Suppressor macrophage (primary cell): Measurements from ENCODE around the gene ASCC1.
A peak's percentile ranks its signal among the peaks of the same experiment; 100 is the strongest.

Source experiments
- DNase-seq, 4 experiments: peaks; one replicate each; pipeline ENCODE4 v3.0.0-alpha.2; 2020 to 2022

Gene ASCC1

DNA sequence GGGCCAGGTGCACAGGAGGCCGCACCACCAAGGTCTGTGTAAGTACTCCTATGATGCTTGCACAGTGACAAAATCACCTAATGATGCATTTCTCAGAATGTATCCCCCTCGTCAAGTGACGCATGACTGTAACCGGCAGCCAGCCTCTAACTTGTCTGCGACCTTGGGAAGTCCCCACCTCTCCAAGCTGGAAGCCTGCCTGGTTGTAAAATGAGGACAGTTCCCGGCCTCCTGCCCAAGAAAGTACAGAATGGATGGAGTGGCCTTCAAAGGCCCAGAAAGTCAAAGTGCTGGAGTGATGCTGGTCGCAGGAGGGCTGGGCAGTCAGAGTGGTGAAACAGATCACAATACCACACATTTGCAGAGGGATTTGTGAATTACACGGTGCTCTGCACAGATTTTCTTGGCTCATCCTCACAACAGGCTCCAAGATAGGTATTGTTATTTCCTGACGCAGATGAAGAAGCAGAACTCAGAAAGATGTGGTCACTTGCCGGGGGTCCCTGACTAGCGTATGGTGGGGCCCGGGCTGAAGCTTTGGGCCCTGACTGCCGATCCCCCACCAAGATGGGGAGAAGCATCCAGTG, 150.5 kb downstream of the ASCC1 start:
- DNase-seq = no peak

- DNase-seq = no peak
These were observed 152.2 kb downstream of the ASCC1 start for GRCh38 chr10:72063703-72064391.

DNA sequence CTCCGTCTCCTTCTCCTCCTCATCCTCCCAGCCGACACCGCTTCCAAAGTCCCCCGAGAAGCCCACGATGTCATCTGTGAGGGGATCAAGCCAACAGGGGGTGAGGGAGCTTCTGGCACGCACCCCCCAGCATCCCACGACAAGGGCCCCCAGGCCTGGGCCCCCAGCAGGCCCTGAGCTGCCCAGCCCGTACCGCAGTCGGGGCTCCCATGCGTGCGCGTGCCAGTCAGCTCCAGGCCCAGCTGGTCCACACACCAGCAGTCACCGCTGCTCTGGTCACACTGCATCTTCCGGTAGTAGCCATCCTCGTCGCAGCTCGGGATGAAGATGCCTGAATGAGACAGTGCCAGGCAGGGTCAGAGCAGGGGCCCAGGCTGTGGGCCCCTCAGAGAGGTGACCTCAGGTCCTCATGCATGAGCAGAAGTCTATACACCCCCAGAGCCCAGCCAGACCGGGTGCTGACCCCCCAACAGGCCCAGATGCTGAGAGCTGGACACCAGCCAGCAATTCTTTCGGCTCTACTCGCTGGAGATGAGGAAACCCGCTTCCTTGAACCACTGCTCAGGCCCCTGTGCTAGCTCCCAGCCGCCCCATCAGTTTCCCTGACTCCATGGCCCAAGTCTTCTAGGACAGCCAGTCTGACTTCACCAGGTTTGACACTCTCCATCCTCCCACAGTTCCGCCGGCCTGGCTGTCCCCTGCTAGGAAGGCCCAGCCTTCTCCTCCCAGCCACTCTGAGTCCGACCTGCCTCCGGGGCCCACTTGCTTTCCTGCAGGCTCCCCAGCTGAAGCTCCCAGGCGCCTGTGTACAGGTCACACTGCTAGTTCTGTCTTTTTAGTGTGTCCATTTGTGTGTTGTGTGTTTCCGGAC, 153.0 kb downstream of the ASCC1 start:
- no peak for DNase-seq

DNA sequence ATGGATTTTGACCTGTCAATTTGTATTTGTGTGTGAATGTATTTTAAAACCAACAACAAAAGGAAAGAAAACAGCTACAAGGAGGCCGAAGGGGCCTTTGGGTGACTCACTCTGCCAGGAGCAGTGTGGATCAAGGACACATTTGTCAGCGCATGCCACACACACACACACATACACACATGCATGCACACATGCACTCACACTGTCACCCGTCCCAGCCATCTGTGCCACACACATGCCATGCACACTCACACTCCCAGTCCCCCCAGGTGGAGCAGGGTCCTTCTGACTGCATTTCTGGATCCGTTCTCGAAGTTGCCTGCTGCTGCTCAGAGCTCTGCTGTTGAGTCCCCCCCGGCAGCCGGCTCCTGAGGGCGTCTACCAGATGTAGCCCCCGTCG, 153.7 kb downstream of the ASCC1 start:
- DNase-seq = no peak

- no peak for DNase-seq
These were observed 154.1 kb downstream of the ASCC1 start for GRCh38 chr10:72061930-72062329.

- DNase-seq = peak in 1 of 4 experiments; percentile 15
These were observed 154.6 kb downstream of the ASCC1 start for GRCh38 chr10:72061491-72061890.

- no peak for DNase-seq
These were observed 155.9 kb downstream of the ASCC1 start for GRCh38 chr10:72059843-72060822.

- DNase-seq = no peak
These were observed 156.9 kb downstream of the ASCC1 start for GRCh38 chr10:72058989-72059842.

DNA sequence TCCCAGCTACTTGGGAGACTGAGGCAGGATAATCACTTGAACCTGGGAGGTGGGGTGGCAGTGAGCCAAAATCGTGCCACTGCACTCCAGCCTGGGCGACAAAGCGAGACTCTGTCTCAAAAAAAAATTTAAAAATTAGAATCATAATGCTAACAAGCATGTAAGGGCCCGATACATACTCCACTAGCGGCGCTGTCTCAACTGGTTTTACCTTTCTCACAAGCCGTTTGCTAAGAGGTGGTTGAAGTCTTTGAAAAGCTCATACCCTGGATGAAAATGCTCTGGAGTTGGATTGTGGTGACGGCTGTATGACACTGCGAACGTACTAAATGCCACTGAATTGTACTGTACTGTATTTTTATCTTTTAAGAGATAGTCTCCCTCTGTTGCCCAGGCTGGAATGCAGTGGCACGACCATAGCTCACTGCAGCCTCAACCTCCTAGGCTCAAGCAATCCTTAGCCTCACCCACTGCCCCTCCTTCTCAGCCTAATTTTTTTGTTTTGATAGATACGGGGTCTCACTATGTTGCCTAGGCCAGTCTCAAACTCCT, 157.7 kb downstream of the ASCC1 start:
- no peak for DNase-seq

DNA sequence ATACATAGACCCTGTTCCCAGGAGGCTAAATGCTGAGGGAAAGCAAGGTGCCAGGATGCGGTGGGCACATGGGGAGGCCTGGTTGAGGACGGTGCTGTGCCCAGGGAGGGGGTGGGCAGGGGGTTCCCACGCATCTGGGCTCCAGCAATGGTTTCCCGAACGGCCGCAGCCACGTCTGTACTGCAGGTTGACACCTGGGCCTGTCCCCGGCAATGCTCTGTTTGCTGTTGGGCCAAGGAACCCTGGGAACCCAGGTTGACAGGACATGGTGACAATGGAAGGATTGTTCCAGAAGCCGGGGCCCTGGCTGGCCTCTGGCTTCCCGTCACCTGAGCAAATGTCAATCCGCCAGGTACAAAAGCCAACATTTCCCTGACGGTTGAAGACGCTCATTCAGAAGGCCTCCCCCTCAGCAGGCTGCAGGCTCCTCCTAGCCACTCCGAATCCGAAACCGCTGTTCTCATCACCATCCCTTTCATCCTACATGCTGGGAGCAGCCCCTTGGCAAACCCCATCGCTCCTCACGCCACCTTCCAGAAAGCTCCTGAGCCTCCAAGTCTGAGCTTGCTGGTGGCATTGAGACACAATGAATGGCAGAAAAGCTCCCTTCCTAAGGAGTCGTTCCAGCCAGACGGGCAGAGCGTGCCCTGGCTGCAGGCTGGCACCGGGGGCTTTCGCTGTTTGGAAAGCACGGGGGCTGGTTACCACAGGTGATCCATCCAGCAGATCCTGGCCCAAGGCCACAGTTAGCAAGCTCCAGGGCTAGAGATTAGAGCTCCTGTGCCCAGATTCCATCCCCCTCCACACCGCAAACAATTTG, 158.9 kb downstream of the ASCC1 start:
- no peak for DNase-seq

DNA sequence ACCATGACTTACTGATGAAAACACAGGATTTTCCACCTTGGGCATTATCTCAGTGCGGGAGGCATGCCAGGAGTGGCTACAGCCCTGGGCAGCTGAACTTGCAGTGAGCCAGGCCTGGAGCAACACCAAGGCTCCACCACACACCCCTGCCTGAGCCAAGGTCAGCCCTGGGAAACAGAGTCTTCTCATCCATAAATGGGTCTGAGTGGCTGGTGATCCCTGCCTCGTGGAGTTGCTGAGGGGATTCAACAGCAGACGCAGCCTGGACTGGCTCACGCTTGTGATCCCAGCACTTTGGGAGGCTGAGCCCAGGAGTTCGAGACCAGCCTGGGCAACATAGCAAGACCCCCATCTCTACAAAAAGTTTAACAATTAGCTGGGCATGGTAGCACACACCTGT, 160.0 kb downstream of the ASCC1 start:
- DNase-seq = no peak

GRCh38 chr10:72053690-72054089, 162.4 kb downstream of the ASCC1 start:
- DNase-seq = no peak

DNA sequence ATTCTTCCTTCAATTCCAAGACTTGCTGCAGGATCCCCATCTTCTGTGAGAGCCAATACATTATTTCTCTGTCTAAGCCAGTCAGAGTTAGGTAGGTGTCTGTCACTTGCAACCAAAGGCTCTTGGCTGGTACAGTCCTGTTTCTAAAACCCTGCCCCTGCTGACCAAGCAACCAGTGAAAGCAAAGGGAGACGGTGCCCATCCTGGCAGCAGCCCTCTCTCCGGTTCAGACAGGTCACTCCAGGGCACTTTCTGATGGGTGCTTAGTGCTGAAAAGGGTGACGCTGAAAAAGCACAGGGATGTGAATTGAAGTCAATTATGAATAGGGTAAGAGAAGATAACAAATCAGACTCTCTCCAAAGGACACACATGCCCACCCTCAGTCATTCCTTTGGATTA, 165.2 kb downstream of the ASCC1 start:
- no peak for DNase-seq

DNA sequence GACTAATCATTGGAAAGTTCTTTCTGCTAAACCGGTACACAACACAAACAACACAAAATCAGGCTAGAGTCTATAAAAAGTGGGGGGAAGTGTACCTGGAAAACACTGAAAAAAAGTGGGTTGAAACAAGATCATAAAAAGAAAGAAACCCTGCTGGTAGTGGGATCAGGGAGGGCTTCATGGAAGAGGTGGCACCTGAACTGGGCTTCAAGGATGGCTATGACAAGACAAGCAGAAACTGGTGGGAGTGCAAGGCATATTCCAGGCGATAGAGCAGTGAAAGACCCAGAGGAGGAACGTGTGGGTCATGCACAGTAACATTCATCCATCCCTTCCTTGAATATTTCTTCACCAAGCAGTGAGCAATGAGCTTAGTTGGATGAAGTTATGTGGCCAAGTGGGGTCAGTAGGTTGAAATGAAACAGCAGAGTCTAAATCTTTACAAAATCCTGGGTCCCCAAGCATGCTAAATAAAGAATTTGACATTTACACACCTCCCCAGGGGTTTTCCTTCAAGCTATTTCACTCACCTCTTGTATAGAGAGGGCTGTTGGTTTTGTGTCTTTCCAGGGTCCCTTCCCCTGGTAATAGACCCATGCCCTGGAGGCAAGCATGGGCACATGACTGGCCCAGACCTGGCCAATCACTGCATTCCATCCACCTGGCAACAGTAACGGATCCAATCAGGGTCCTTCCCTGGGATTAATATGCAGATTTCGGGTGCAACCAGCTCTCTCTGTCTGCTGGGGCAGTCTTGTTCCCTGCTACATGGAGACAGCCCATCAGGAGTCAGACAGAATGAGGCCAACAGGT, 165.9 kb downstream of the ASCC1 start:
- no peak for DNase-seq

- DNase-seq = no peak
These were observed 166.6 kb downstream of the ASCC1 start for GRCh38 chr10:72049472-72049871.

GRCh38 chr10:72048450-72049124, 167.5 kb downstream of the ASCC1 start:
- peak; percentile 93 to 97 (median 94) for DNase-seq
